ENCODE measurements around the gene ATG16L2. TPM values are rescaled to one million over a fixed set of nuclear protein-coding genes. Genes with fewer than 3 reads are reported as not detected.

The ATG16L2 gene
- total and polyA plus RNA-seq, 9 of the 15 experiments (the other 6 are each of a cell fraction or from before 2014, with no cell fraction given), result 0.18 to 11.2 (median 6.2) TPM

DNA sequence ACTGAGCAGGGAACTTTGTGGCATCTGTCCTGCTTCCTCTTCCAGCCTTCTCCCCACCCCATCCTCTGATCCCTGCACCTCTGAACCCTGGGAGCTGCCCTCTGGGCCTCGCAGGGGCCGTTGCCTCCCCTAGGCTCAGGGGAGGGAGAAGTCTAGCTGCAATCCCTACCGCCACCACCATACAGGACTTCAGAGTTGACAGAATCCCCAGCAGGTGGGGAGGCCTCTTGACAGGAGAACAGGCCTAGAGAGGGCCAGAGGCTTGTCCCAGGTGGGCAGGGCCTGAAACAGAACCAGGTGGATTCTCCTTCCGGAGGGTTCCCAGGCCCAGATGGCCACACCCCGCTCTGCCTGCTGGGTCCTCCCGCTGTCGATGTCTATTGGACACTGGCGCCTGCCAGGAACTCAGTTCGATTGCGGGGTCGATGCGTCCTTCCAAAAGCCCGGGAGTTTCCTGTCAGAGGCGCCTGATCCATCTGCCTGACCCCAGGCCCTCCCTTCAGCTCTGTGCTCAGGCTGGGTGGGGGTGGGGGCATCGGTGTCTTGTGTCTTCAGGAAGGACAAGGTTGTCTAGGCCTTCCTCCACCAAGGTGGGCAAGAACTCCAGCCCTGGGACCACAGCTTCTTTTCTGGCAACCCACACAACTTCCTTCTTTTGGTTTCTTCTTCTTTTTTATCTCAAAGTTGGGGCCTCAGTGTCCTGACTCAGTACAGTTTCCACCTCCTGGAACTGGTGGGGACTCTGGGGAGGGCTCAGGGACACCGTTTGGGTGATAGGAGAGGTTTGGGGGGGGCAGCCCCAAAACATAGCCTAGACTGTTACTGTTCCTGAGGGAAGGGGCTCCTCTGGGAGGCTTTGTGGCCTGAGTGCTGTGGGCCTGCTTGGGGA, 26.8 kb upstream of the ATG16L2 start (continued):
- TF ChIP-seq TAF1 (IDR thresholded peaks at IDR 0.05; ENCODE audit: control insufficient read depth, extremely low read depth, insufficient read depth, low read length, severe bottlenecking) (peak; percentile 44), RBFOX2 (IDR thresholded peaks at IDR 0.05; ENCODE audit: low read depth, low read length) (peak; percentile 74), SUPT5H (IDR thresholded peaks at IDR 0.05) (peak; percentile 45; the same call in 1 of the 2 replicates), MED1 (CRISPR knock-in tag; IDR thresholded peaks at IDR 0.05; ENCODE audit: borderline replicate concordance) (no peak), SP2 (IDR thresholded peaks at IDR 0.05; ENCODE audit: extremely low read depth, low read depth, low read length, poor library complexity, severe bottlenecking) (no peak), GABPB1 (CRISPR knock-in tag; IDR thresholded peaks at IDR 0.05) (peak; percentile 43; the same call in 1 of the 2 replicates), E2F3 (CRISPR knock-in tag; IDR thresholded peaks at IDR 0.05) (peak; percentile 71; the same call in 1 of the 2 replicates), KDM5B (IDR thresholded peaks at IDR 0.05; ENCODE audit: insufficient replicate concordance, low read depth, low read length) (peak; percentile 77), RHOXF2B (CRISPR knock-in tag; conservative IDR thresholded peaks at IDR 0.05) (0 out of 2 replicates have a peak, but pooled peaks have one; percentile 49), SMARCE1 (IDR thresholded peaks at IDR 0.05) (0 out of 2 replicates have a peak, but pooled peaks have one; percentile 10), CREM (IDR thresholded peaks at IDR 0.05; ENCODE audit: low read depth) (peak; percentile 11; the same call in 1 of the 2 replicates), ZKSCAN1 (IDR thresholded peaks at IDR 0.05; ENCODE audit: low read depth, low read length) (0 out of 2 replicates have a peak, but pooled peaks have one; percentile 1), HDAC8 (tag; IDR thresholded peaks at IDR 0.05) (0 out of 2 replicates have a peak, but pooled peaks have one; percentile 28), ZBTB7A (IDR thresholded peaks at IDR 0.05; ENCODE audit: borderline replicate concordance, control insufficient read depth, low read depth, low read length) (peak; percentile 24; the same call in 1 of the 2 replicates), ZNF143 (CRISPR knock-in tag; IDR thresholded peaks at IDR 0.05) (no peak), ASH1L (IDR thresholded peaks at IDR 0.05; ENCODE audit: borderline replicate concordance, low read depth, partially characterized antibody) (no peak), ZNF274 (IDR thresholded peaks at IDR 0.05; ENCODE audit: borderline replicate concordance, low read depth, low read length) (no peak), ESRRA (IDR thresholded peaks at IDR 0.05; ENCODE audit: borderline replicate concordance, low read depth) (peak; percentile 40; the same call in 1 of the 2 replicates), HIVEP1 (CRISPR knock-in tag; IDR thresholded peaks at IDR 0.05) (no peak), ZFX (CRISPR knock-in tag; IDR thresholded peaks at IDR 0.05) (peak; percentile 94), SOX6 (IDR thresholded peaks at IDR 0.05) (peak; percentile 31; the same call in 1 of the 2 replicates)
- TF ChIP-seq, protein P1, sequence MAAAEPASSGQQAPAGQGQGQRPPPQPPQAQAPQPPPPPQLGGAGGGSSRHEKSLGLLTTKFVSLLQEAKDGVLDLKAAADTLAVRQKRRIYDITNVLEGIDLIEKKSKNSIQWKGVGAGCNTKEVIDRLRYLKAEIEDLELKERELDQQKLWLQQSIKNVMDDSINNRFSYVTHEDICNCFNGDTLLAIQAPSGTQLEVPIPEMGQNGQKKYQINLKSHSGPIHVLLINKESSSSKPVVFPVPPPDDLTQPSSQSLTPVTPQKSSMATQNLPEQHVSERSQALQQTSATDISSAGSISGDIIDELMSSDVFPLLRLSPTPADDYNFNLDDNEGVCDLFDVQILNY (CRISPR knock-in tag; IDR thresholded peaks at IDR 0.05), result peak; percentile 55; the same call in 1 of the 2 replicates
- TF ChIP-seq, protein P2, sequence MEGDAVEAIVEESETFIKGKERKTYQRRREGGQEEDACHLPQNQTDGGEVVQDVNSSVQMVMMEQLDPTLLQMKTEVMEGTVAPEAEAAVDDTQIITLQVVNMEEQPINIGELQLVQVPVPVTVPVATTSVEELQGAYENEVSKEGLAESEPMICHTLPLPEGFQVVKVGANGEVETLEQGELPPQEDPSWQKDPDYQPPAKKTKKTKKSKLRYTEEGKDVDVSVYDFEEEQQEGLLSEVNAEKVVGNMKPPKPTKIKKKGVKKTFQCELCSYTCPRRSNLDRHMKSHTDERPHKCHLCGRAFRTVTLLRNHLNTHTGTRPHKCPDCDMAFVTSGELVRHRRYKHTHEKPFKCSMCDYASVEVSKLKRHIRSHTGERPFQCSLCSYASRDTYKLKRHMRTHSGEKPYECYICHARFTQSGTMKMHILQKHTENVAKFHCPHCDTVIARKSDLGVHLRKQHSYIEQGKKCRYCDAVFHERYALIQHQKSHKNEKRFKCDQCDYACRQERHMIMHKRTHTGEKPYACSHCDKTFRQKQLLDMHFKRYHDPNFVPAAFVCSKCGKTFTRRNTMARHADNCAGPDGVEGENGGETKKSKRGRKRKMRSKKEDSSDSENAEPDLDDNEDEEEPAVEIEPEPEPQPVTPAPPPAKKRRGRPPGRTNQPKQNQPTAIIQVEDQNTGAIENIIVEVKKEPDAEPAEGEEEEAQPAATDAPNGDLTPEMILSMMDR (IDR thresholded peaks at IDR 0.05 in 2 of 3, conservative IDR thresholded peaks at IDR 0.05 in 1 of 3; ENCODE audit: insufficient read depth in 2 of 3, low read depth in 1 of 3, low read length in 3 of 3), result peak; percentile 40 to 82 (median 63)
- TF ChIP-seq, protein P3, sequence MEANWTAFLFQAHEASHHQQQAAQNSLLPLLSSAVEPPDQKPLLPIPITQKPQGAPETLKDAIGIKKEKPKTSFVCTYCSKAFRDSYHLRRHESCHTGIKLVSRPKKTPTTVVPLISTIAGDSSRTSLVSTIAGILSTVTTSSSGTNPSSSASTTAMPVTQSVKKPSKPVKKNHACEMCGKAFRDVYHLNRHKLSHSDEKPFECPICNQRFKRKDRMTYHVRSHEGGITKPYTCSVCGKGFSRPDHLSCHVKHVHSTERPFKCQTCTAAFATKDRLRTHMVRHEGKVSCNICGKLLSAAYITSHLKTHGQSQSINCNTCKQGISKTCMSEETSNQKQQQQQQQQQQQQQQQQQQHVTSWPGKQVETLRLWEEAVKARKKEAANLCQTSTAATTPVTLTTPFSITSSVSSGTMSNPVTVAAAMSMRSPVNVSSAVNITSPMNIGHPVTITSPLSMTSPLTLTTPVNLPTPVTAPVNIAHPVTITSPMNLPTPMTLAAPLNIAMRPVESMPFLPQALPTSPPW (CRISPR knock-in tag; IDR thresholded peaks at IDR 0.05), result peak; percentile 66

Measured in K562 (cell line).